ENCODE measurements around the gene MICALL2. TPM values are rescaled to one million over a fixed set of nuclear protein-coding genes. Genes with fewer than 3 reads are reported as not detected.
A peak's percentile ranks its signal among the peaks of the same experiment; 100 is the strongest.

The MICALL2 gene
- polyA plus RNA-seq, 1 donor: 7.4 TPM

GRCh38 chr7:1432411-1433082, 26.7 kb downstream of the MICALL2 start:
- peak; percentile 49 for DNase-seq

- DNase-seq: no peak
These were observed 27.5 kb downstream of the MICALL2 start for GRCh38 chr7:1431634-1432380.

- no peak for DNase-seq
These were observed 28.0 kb downstream of the MICALL2 start for GRCh38 chr7:1431226-1431625.

GRCh38 chr7:1430056-1430845, 29.0 kb downstream of the MICALL2 start:
- no peak for DNase-seq

GRCh38 chr7:1428941-1429501, 30.2 kb downstream of the MICALL2 start:
- DNase-seq: no peak

GRCh38 chr7:1427064-1427657, 32.1 kb downstream of the MICALL2 start:
- no peak for DNase-seq

- no peak for DNase-seq
These were observed 32.8 kb downstream of the MICALL2 start for GRCh38 chr7:1426474-1426873.

- no peak for DNase-seq
These were observed 33.8 kb downstream of the MICALL2 start for GRCh38 chr7:1425292-1426136.

GRCh38 chr7:1424041-1424440, 35.2 kb downstream of the MICALL2 start:
- DNase-seq: no peak

- no peak for DNase-seq
These were observed 35.9 kb downstream of the MICALL2 start for GRCh38 chr7:1423264-1423811.

- peak; percentile 38 for DNase-seq
These were observed 36.6 kb downstream of the MICALL2 start for GRCh38 chr7:1422512-1423263.

- DNase-seq: no peak
These were observed 37.3 kb downstream of the MICALL2 start for GRCh38 chr7:1421946-1422345.

GRCh38 chr7:1421020-1421790, 38.1 kb downstream of the MICALL2 start:
- no peak for DNase-seq

- no peak for DNase-seq
These were observed 39.6 kb downstream of the MICALL2 start for GRCh38 chr7:1419688-1420087.

- DNase-seq: no peak
These were observed 40.0 kb downstream of the MICALL2 start for GRCh38 chr7:1419310-1419634.

GRCh38 chr7:1418505-1419309, 40.6 kb downstream of the MICALL2 start:
- no peak for DNase-seq

GRCh38 chr7:1415389-1415990, 43.8 kb downstream of the MICALL2 start:
- no peak for DNase-seq

GRCh38 chr7:1413936-1414639, 45.2 kb downstream of the MICALL2 start:
- DNase-seq: no peak

Data from hindlimb muscle (tissue), 1 donor.